CD1c-positive myeloid dendritic cell (primary cell): ENCODE results near the gene ACAD10.
"Not testable (repeated sequence)": the region's sequence is repeated elsewhere in the genome, so short reads cannot be mapped to it uniquely, and the experiment has no call there.

Source experiments
- DNase-seq: peaks from one replicate; pipeline ENCODE4 v3.0.0-alpha.2; 2016; ENCODE audit errors: extremely low spot score

ACAD10 gene

GRCh38 chr12:111687255-111687654 is 1.4 kb downstream of the ACAD10 start:
- no peak for DNase-seq

- DNase-seq = no peak
Observed at GRCh38 chr12:111687952-111688351, 2.1 kb downstream of the ACAD10 start.

GRCh38 chr12:111691262-111691661 is 5.4 kb downstream of the ACAD10 start:
- DNase-seq = no peak

GRCh38 chr12:111692575-111693210 is 6.8 kb downstream of the ACAD10 start:
- DNase-seq = no peak

GRCh38 chr12:111693818-111694217 is 8.0 kb downstream of the ACAD10 start:
- no peak for DNase-seq

GRCh38 chr12:111699962-111700361 is 14.1 kb downstream of the ACAD10 start:
- no peak for DNase-seq

GRCh38 chr12:111705672-111706071 is 19.8 kb downstream of the ACAD10 start:
- DNase-seq = no peak

- DNase-seq = no peak
Observed at GRCh38 chr12:111706145-111706544, 20.3 kb downstream of the ACAD10 start.

- DNase-seq = no peak
Observed at GRCh38 chr12:111715279-111715678, 29.4 kb downstream of the ACAD10 start.

GRCh38 chr12:111719316-111719715 is 33.5 kb downstream of the ACAD10 start:
- DNase-seq = not testable (repeated sequence)

GRCh38 chr12:111720457-111720856 is 34.6 kb downstream of the ACAD10 start:
- no peak for DNase-seq

- not testable (repeated sequence) for DNase-seq
Observed at GRCh38 chr12:111723646-111724360, 38.0 kb downstream of the ACAD10 start.

GRCh38 chr12:111728795-111729194 is 42.9 kb downstream of the ACAD10 start:
- DNase-seq = no peak

GRCh38 chr12:111730420-111730819 is 44.6 kb downstream of the ACAD10 start:
- DNase-seq = no peak

- DNase-seq = no peak
Observed at GRCh38 chr12:111732786-111733185, 46.9 kb downstream of the ACAD10 start.

GRCh38 chr12:111733340-111733915 is 47.6 kb downstream of the ACAD10 start:
- no peak for DNase-seq

- DNase-seq = not testable (repeated sequence)
Observed at GRCh38 chr12:111739524-111739923, 53.7 kb downstream of the ACAD10 start.

- DNase-seq = no peak
Observed at GRCh38 chr12:111741235-111741812, 55.5 kb downstream of the ACAD10 start.

GRCh38 chr12:111745211-111745610 is 59.4 kb downstream of the ACAD10 start:
- no peak for DNase-seq

- no peak for DNase-seq
Observed at GRCh38 chr12:111747333-111747732, 61.5 kb downstream of the ACAD10 start.

- no peak for DNase-seq
Observed at GRCh38 chr12:111748151-111748672, 62.4 kb downstream of the ACAD10 start.

GRCh38 chr12:111748867-111749266 is 63.0 kb downstream of the ACAD10 start:
- no peak for DNase-seq

- no peak for DNase-seq
Observed at GRCh38 chr12:111749391-111749790, 63.5 kb downstream of the ACAD10 start.
